CD14-positive monocyte (primary cell): ENCODE results near the gene MZB1. TPM values are rescaled to one million over a fixed set of nuclear protein-coding genes. Genes with fewer than 3 reads are reported as not detected.

Source experiments
- DNase-seq, 3 donors: peaks; one replicate each; pipeline ENCODE4 v3.0.0-alpha.2; 2011 to 2022
- H2AFZ ChIP-seq: 2 replicates; pipeline ENCODE4 v1.6.0; 2012; ENCODE audit warnings: mild to moderate bottlenecking, low read depth, low read length, inconsistent platforms; ENCODE audit not compliant: insufficient read depth, poor library complexity, severe bottlenecking
- H3K27ac ChIP-seq, 2 donors: 1 replicate in 1 of 2; 2 replicates in 1 of 2; pipeline ENCODE4 v1.5.1; 2012 to 2013; ENCODE audit warnings: low read length in 2 of 2, control low read depth in 1 of 2, inconsistent platforms in 1 of 2, low read depth in 1 of 2, mild to moderate bottlenecking in 1 of 2
- H3K27me3 ChIP-seq, 2 donors: one replicate each; pipeline versions ENCODE4 v1.6.0 to v1.6.1; 2011 to 2013; ENCODE audit warnings: low read length in 2 of 2; ENCODE audit not compliant: control insufficient read depth in 2 of 2, insufficient read depth in 2 of 2
- H3K36me3 ChIP-seq, 2 donors: replicated peaks in 1 of 2; 1 replicate in 1 of 2; 2 replicates in 1 of 2; pipeline versions ENCODE4 v1.5.1 to v1.6.1; 2012 to 2013; ENCODE audit warnings: low read length in 2 of 2, control low read depth in 1 of 2, inconsistent platforms in 1 of 2, mild to moderate bottlenecking in 1 of 2; ENCODE audit not compliant: insufficient read depth in 2 of 2, control insufficient read depth in 1 of 2
- H3K4me1 ChIP-seq, 2 donors: 1 replicate in 1 of 2; 2 replicates in 1 of 2; pipeline versions ENCODE4 v1.5.1 to v1.6.1; 2012 to 2013; ENCODE audit warnings: low read length in 2 of 2, control low read depth in 1 of 2, inconsistent platforms in 1 of 2, mild to moderate bottlenecking in 1 of 2, moderate library complexity in 1 of 2; ENCODE audit not compliant: insufficient read depth in 2 of 2, control insufficient read depth in 1 of 2
- H3K4me2 ChIP-seq: replicated peaks from 2 replicates; pipeline ENCODE3; 2012; ENCODE audit warnings: low read length, moderate library complexity, mild to moderate bottlenecking; ENCODE audit not compliant: poor library complexity, severe bottlenecking; ENCODE audit errors: extremely low read depth
- H3K4me3 ChIP-seq, 3 experiments: fragments of 200-600 bp in 1 of 3; sonication (generic) in 1 of 3; replicated peaks in 1 of 3; 1 replicate in 2 of 3; 2 replicates in 1 of 3; pipeline ENCODE4 v1.5.1; 2011 to 2013; ENCODE audit warnings: low read length in 3 of 3, mild to moderate bottlenecking in 3 of 3, control low read depth in 2 of 3, low read depth in 2 of 3, inconsistent platforms in 1 of 3, moderate library complexity in 1 of 3
- H3K79me2 ChIP-seq: 2 replicates; pipeline ENCODE4 v1.6.0; 2012; ENCODE audit warnings: mild to moderate bottlenecking, control low read depth, inconsistent platforms, low read length, moderate library complexity; ENCODE audit not compliant: insufficient read depth
- H3K9ac ChIP-seq: 2 replicates; pipeline ENCODE4 v1.6.0; 2017; ENCODE audit warnings: low read length, mild to moderate bottlenecking; ENCODE audit not compliant: insufficient read depth, poor library complexity, severe bottlenecking
- H3K9me3 ChIP-seq, 2 donors: replicated peaks in 1 of 2; 1 replicate in 1 of 2; 2 replicates in 1 of 2; pipeline versions ENCODE4 v1.5.1 to v1.6.1; 2012 to 2013; ENCODE audit warnings: low read length in 2 of 2, control low read depth in 1 of 2; ENCODE audit not compliant: control insufficient read depth in 1 of 2, insufficient read depth in 1 of 2
- H4K20me1 ChIP-seq: 2 replicates; pipeline ENCODE4 v1.6.0; 2012; ENCODE audit warnings: mild to moderate bottlenecking, low read length, control low read depth, moderate library complexity; ENCODE audit not compliant: insufficient read depth
- H3K27ac Mint-ChIP-seq, 7 donors: one replicate each; pipeline ENCODE4 v1.8.0; 2020; ENCODE audit warnings: mild to moderate bottlenecking in 7 of 7, mixed read lengths in 7 of 7, moderate library complexity in 6 of 7, inconsistent platforms in 2 of 7
- H3K27me3 Mint-ChIP-seq, 3 donors: one replicate each; pipeline ENCODE4 v1.8.0; 2021 to 2022; ENCODE audit warnings: low read depth in 3 of 3, mild to moderate bottlenecking in 3 of 3, mixed read lengths in 3 of 3, moderate library complexity in 3 of 3, inconsistent platforms in 1 of 3
- H3K36me3 Mint-ChIP-seq, 2 donors: one replicate each; pipeline ENCODE4 v1.8.0; 2020; ENCODE audit warnings: mixed read lengths in 2 of 2, inconsistent platforms in 1 of 2, mild to moderate bottlenecking in 1 of 2
- H3K4me1 Mint-ChIP-seq: one replicate; pipeline ENCODE4 v1.8.0; 2020; ENCODE audit warnings: mild to moderate bottlenecking, mixed read lengths
- H3K4me3 Mint-ChIP-seq, 2 donors: one replicate each; pipeline ENCODE4 v1.8.0; 2020; ENCODE audit warnings: mild to moderate bottlenecking in 2 of 2, mixed read lengths in 2 of 2, moderate library complexity in 1 of 2
- H3K9me3 Mint-ChIP-seq, 7 donors: one replicate each; pipeline ENCODE4 v1.8.0; 2020 to 2022; ENCODE audit warnings: mixed read lengths in 7 of 7, mild to moderate bottlenecking in 6 of 7, moderate library complexity in 6 of 7, inconsistent platforms in 2 of 7
- WGBS: methylation state at CpG from one replicate; pipeline ENCODE4 v1.1.5; 2013; ENCODE audit warnings: missing lambda C conversion rate; ENCODE audit not compliant: insufficient coverage; 5-methylcytosine and 5-hydroxymethylcytosine counted together
- intact Hi-C, 2 donors: fragments of 100-400 bp; cut with micrococcal nuclease; formaldehyde crosslinking; loops; one replicate each; pipeline versions ENCODE4 v1.15.0 to v1.15.1; 2023
- polyA plus RNA-seq, 3 donors: library from polyadenylated mRNA; depleted of rRNA in 1 of 3; unstranded in 2 of 3; stranded (reverse) in 1 of 3; fragments of 300-500 nt in 2 of 3; fragments of >200 nt in 1 of 3; fragmentation: Illumina TruSeq in 2 of 3; gene quantifications; 1 replicate in 2 of 3; 2 replicates in 1 of 3; pipeline ENCODE4 v1.2.3, GENCODE V29; 2012 to 2021
- TF ChIP-seq, protein P1 (sequence below): fragments of 200-600 bp; IDR thresholded peaks from one replicate; pipeline ENCODE4 v1.8.0; 2022; ENCODE audit warnings: antibody characterized with exemption, mild to moderate bottlenecking

MZB1 gene
- polyA plus RNA-seq, 3 donors, result 0.30 to 0.52 TPM; not detected in 1

DNA sequence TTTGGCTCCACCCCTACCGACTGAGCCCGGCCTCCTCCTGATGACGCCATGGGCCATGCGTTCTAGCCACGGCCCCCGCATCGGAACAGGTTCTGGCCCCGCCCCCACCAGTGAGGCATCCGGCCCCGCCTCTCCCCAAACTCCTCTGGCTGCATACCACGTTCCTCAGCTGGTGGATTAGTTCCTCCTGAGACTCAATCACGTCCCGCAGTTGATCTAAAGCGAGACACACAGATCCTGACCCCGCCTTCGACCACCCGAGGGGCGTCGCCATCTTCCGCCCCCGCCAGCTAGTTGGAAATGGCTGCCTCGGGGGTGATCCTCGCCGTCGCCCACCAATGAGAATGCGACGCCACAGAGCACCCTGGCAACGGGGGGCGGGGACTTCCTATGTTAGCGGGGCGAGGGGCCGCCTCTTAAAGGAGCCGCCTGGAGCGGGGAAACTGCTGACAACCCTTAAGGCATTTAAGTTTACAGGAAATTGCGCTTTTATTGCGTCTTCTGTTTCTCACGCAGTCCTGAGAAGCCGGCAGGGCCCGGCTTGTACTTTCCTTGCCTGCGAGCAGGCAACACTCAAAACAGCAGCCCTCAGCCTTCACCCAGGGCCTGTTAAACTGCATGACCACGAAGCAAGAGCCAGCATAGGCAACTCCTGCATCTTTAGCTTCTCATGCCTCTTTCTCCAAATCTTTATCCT lies 14.2 kb upstream of the MZB1 start, which contains the start of gene SPATA24:
TSS of gene SPATA24 (minus strand) at position 303 of the 697 bp plus-strand sequence. CDS start at position 274, 29 bp downstream.
- Mint-ChIP-seq H3K9me3 (peaks cover 0 to 1% (median 0%) of the 10 kb centered on the region in 7 donors), H3K27me3 (peaks cover 0 to 4% (median 0%) of the 10 kb centered on the region in 3 donors), H3K4me3 (peak within 1 kb of the TSS; percentile 99), H3K27ac (peak within 1 kb of the TSS; percentile 99 to 100 (median 100)), H3K4me1 (peaks cover 23% of the 10 kb centered on the region), H3K36me3 (no peaks in the 10 kb centered on the region)
- peak within 1 kb of the TSS; percentile 77 for H2AFZ ChIP-seq
- H3K9ac ChIP-seq, result peak within 1 kb of the TSS; percentile 60
- no peaks in the 10 kb centered on the region for H3K27me3 ChIP-seq
- H3K9me3 ChIP-seq, result no peaks in the 10 kb centered on the region
- H4K20me1 ChIP-seq, result no peaks in the 10 kb centered on the region
- H3K79me2 ChIP-seq, result no peaks in the 10 kb centered on the region
- H3K4me1 ChIP-seq, result peaks cover 12 to 15% of the 10 kb centered on the region in 2 donors
- peak; percentile 94 to 95 (median 94) for DNase-seq
- H3K4me2 ChIP-seq, result peak within 1 kb of the TSS; percentile 84
- intact Hi-C loops, result no loop called here
- H3K4me3 ChIP-seq, result peak within 1 kb of the TSS; percentile 44 to 84 (median 64)
- TF ChIP-seq, protein P1, sequence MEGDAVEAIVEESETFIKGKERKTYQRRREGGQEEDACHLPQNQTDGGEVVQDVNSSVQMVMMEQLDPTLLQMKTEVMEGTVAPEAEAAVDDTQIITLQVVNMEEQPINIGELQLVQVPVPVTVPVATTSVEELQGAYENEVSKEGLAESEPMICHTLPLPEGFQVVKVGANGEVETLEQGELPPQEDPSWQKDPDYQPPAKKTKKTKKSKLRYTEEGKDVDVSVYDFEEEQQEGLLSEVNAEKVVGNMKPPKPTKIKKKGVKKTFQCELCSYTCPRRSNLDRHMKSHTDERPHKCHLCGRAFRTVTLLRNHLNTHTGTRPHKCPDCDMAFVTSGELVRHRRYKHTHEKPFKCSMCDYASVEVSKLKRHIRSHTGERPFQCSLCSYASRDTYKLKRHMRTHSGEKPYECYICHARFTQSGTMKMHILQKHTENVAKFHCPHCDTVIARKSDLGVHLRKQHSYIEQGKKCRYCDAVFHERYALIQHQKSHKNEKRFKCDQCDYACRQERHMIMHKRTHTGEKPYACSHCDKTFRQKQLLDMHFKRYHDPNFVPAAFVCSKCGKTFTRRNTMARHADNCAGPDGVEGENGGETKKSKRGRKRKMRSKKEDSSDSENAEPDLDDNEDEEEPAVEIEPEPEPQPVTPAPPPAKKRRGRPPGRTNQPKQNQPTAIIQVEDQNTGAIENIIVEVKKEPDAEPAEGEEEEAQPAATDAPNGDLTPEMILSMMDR, result no peak
- under 1% methylated on average over 41 of the region's 41 CpGs for WGBS
- H3K27ac ChIP-seq, result peak within 1 kb of the TSS; percentile 88 to 93
- no peaks in the 10 kb centered on the region for H3K36me3 ChIP-seq

DNA sequence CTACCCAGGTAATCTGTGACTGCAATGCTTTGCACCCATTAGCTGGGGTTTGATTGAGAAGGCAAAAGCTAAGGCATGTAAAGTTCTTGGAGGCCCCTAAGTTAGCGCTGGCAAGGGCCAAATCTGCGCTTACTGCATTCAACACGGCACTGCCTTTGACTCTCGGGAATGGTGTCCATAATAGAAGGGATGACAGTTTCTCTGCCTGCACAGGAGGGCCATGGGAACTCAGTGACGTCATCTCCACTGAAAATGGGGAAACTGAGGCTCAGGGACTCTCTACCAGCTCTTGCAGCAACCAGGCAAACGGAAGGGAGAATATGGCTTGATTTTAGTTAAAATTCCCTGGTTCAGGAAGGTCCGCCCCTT lies 13.7 kb upstream of the MZB1 start:
- H3K9ac ChIP-seq, result peak overlapping the region; percentile 60
- no peaks in the 10 kb centered on the region for H4K20me1 ChIP-seq
- intact Hi-C loops, result no loop called here
- H3K4me1 ChIP-seq, result peaks cover 12 to 15% of the 10 kb centered on the region in 2 donors
- 28% methylated on average over 6 of the region's 7 CpGs for WGBS
- H3K36me3 ChIP-seq, result no peaks in the 10 kb centered on the region
- H3K27ac ChIP-seq, result peak overlapping the region; percentile 88 to 93
- peak overlapping the region; percentile 99 to 100 (median 100) for H3K27ac Mint-ChIP-seq
- peak overlapping the region; percentile 44 to 84 (median 64) for H3K4me3 ChIP-seq
- H3K79me2 ChIP-seq, result no peaks in the 10 kb centered on the region
- no peaks in the 10 kb centered on the region for H3K9me3 ChIP-seq
- no peak for DNase-seq
- TF ChIP-seq, protein P1, result no peak
- H3K9me3 Mint-ChIP-seq, result peaks cover 0 to 1% (median 0%) of the 10 kb centered on the region in 7 donors
- H3K36me3 Mint-ChIP-seq, result no peaks in the 10 kb centered on the region
- no peaks in the 10 kb centered on the region for H3K27me3 ChIP-seq
- H3K4me2 ChIP-seq, result peak overlapping the region; percentile 84
- H3K4me3 Mint-ChIP-seq, result peak overlapping the region; percentile 99
- H2AFZ ChIP-seq, result peak overlapping the region; percentile 77
- peaks cover 23% of the 10 kb centered on the region for H3K4me1 Mint-ChIP-seq
- H3K27me3 Mint-ChIP-seq, result peaks cover 0 to 4% (median 0%) of the 10 kb centered on the region in 3 donors
